ENCODE results near the gene BCL11A.
"Not testable (repeated sequence)": the region's sequence is repeated elsewhere in the genome, so short reads cannot be mapped to it uniquely, and the experiment has no call there.

The BCL11A gene

DNA sequence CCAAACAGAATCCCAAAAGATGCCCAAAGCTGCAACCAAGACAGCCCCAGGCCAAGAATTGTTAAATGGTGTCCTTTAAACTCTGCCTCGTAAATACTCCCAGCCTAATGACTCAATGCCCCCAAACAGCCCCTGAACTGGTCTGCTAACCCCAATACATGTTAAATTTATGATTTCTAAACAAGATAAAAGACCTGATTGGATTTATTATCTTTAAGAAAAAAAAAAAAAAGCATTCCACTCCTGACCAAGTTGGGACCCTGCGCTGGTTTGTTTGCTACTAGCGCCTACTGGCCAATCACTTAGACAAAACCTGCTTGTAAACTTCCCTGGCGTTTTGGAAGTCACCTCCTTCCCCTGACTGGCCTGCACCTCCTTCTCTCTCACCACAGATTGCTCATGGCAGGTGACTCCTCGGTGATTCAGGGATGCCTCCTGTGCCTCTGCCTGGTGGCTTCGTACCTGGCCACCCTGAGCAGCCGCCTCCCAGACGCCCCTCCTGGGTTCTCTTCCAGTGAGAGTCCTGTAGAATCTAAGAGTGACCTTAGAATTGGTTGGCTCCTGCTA, 121.3 kb downstream of the BCL11A start:
- no peak for DNase-seq (ENCODE audit: low read depth)

DNA sequence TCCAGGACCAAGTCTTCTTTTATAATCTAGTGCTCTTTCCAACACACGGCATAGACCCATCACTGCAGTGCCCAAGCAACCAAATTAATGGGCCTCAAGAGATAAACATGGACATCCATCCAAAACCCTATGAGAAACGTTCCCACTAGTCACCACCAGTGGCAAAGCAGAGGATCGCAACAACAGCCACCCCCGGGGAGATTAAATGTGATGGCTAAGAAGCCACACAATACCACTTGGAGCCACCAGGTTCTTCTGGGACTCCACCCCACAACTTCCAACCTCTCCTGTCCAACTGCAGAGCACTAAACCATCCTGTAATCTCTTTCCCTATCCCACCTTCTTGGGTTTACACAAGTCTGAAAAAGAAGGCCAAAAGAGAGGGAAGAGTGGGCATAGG, 123.8 kb downstream of the BCL11A start:
- no peak for DNase-seq (ENCODE audit: low read depth)

DNA sequence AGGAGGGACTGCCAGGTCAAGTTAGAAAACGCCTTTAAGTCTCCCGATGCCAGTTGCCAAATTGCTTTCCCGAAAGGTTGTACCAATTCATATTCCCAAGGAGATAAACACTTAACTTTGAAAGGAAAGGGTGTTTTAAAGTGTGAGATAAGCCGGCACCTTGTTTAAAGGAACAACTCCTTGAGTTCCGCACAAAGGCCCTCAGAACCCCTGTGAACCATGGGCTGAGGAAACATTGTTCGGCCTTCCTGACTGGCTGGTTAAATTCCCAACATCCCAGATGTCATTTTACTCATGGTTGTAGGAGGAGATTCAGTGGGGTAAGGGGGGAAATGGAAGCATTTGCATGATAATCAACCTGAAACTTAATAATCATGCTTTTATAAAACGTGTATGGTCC, 126.6 kb downstream of the BCL11A start:
- DNase-seq (ENCODE audit: low read depth), result no peak

DNA sequence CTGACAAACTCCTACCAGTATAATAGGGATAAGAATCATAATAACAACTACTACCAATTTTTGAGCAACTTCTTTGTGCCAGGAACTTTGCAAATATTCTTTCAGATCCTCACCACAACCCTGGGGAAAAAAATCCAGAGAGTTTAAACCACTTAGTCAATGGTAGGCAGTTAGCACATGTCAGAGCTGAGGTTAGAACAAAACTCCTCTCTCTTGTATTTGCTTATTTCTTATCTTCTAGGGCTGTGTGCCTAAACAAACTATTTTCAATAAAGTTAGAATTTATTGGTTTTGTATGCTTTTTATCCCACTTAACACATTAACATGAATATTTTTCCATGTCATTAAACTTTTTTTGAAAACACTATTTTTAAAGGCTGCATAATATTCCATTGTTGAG, 127.1 kb downstream of the BCL11A start:
- DNase-seq (ENCODE audit: low read depth), result no peak

DNA sequence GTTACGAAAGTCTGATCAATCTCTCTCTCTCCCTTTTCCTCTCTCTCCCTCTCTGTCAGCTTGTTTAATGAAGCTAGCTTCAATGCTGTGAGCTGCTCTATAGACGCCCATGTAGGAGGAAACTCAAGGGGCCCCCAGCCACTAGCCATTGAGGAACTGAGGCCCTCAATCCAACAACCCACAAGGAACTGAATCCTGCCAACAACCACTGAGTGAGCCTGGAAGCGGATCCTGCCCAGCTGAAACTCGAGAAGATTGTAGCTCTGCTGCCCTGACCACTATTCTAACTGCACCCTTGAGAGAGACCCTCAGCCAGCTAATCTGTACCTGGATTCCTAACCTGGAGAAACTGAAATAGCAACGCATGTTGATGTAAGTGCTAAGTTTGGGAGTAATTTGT, 129.2 kb downstream of the BCL11A start:
- DNase-seq (ENCODE audit: low read depth), result no peak

DNA sequence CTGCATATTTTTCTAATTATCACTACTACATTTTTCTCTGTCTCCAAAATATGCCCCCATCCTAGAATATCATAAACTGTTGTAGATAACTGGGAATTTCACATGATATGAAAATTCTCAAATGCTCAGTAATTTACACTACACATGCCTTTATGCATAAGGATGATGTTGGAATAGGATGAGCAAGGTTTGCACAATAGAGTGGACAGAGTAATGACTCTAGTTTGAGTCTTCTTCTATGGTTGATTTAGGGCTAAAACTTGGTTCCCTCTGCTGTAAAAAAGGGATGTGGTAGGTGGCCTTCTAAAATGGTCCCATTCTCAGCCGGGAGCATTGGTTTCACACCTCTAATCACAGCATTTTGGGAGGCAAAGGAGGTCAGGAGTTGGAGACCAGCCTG, 129.9 kb downstream of the BCL11A start:
- no peak for DNase-seq (ENCODE audit: low read depth)

DNA sequence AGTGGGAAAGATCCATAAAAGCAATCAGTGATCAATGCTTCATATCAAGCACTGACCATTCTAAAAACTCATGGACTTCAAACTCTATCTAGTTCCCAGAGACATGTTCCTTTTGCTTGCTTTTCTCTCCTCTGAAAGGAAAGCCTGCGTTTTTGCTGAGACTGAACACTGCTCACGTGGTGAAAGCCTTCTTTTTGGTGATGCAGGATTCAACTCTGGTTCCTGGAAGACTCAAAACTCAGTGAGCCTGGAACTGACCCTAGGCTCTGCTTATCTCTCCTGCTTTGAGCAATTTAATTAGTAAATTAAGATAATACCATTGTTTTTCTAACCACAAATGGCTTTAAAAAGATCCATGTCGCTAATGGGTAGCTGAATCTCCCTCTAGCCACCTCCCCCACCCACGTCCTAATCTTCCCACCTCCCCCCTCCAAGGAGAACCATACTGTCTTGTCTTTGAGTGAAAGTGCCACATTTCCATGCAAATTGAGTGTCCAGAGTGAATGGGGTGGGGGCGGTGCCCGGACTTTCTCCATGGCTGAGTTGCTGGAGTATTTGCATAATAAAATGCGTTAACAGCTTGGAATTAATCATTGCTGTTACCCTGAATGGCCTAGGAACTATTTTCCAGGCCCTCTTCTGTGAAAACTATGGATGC, 130.5 kb downstream of the BCL11A start:
- DNase-seq (ENCODE audit: low read depth), result no peak

DNA sequence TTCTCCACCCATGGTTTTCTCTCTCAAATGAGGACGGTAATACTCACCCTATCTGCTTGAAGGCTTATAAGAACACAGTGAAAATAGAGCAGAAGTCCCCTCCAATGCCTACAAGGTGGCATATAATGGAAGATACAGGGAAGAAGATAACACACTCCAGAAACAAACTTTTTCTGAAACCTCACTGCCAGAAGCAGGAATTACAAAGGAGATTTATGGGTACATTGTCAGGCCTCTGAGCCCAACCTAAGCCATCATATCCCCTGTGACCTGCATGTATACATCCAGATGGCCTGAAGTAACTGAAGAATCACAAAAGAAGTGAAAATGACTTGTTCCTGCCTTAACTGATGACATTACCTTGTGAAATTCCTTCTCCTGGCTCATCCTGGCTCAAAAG, 136.2 kb downstream of the BCL11A start:
- not testable (repeated sequence) for DNase-seq (ENCODE audit: low read depth)

DNA sequence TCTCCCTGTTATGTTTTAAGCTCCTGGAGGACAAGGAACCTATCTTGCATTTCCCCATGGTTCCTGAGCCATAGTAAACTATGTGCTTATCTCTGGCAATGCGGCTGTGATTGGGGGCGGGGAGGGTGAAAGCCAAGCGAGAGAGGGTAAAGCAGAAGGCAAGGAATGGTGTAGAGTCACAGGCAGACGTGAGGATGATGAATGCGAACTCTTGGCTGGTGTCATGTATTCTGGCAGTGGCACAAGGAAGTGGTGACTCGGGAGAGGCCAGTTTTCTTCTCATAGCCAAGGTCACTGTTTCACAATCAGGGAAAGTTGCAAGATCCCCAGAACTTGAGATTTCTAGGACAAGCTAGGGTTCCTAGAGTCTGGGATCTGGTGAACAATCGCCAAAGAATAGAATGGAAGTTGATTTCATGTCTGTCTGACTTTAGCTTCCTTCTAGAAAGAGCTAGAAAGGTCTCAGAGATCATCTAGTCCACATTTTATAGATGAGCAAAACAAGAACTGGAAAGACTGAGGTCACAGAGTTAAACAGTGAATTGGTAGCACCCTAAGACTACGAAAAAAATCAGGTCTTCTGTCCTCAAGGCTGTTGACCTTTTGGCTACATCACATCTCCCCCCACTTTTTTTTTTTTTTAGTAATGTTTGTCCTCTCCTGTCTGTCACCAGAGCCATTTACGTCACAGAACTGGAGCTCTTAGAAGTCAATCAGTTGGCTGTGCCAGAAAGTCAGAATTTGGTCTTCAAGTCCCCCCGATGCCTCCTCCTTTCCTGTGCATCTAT, 137.0 kb downstream of the BCL11A start:
- DNase-seq (ENCODE audit: low read depth), result peak; percentile 27

DNA sequence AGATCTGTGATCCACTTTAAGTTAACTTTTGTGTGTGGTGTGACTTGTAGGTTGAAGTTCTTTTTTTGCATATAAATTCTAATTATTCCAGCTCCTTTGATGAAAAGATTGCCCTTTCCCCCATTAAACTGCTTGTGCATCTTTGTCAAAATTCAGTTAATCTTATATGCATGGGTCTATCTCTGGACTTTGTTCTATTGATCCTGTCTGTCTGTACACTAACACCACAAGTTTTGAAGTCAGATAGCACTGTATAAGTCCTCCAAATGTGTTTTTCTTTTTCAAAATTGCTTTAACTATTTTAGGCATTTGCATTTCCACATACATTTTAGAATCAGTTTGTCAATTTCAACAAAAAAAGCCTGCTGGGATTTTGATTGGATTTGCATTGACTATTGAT, 137.6 kb downstream of the BCL11A start:
- DNase-seq (ENCODE audit: low read depth), result no peak

DNA sequence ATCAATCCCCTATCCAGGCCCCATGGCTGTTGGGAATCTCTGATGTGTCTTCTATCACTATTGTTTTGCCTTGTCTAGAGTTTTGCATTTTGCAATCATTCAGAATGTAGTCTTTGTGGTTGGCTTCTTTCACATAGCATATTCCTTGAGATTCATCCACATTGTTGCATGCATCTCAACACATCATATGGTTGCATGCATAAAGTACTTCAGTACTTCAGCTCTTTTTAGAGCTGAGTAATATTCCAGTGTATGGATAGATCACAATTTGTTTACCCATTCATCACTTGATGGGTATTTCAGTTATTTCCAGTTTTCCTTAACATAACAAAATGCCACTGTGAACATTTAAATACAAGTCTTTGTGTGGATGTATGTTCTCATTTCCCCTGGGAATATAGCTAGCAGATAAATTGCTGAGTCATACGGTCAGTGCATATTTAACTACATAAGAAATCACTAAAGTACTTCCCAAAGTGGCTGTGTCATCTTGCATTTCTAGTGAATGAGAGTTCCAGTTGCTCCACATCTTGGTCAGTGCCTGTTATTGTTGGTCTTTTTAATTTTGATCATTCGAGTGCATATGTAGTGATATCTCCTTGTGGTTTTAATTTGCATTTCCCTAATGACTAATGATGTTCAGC, 138.8 kb downstream of the BCL11A start:
- DNase-seq (ENCODE audit: low read depth), result peak; percentile 69

DNA sequence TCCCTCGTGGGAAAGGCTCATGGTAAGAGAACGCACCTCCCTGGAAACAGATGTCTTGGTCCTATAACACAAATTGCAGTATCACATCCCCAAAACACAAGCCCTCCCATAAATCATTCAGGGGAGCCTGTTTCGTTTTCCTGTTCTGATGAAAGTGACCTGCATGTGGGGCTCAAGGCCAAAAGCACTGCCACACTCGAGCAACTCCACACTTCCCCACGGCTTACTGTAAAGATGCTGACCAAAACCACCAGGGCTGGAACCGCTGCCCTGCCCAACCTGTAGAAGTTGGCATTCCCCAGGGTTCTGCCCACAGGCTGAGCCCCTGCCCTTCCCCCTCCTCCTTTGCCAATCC, 139.7 kb downstream of the BCL11A start:
- no peak for DNase-seq (ENCODE audit: low read depth)

DNA sequence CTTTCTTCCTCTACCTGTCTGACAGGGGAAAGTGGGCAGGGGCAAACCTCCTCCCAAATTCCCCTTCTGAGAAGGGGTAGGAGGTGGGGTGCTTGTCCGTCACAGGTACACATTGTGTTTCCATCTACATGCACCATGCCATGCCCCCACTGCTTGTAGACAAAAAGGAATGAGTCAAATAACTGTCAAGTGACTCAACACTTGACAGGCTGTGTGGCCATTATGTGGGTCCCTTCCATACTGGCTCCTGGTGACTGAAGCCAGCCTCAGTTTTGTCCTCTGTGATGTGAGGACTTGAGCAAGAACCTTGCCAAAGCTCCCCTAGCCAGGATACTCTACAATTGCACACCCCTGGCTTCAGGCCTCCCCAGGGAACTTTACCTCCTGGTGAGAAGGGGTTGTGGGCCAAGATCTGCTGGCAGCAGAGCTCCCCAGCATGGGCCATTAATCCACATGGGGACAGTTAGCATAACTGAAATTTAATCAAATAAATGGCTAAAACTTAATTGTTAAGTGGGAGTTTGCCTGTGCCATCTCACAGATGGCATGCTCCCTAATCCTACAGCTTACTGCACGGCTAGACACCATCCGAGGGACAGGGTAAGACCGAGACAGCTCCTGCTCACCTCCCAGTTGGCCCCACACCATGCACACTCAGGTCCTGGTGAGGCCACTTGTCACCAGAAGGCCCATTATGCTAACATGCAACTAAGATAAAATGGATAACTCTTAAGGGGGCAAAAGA, 140.2 kb downstream of the BCL11A start:
- no peak for DNase-seq (ENCODE audit: low read depth)

DNA sequence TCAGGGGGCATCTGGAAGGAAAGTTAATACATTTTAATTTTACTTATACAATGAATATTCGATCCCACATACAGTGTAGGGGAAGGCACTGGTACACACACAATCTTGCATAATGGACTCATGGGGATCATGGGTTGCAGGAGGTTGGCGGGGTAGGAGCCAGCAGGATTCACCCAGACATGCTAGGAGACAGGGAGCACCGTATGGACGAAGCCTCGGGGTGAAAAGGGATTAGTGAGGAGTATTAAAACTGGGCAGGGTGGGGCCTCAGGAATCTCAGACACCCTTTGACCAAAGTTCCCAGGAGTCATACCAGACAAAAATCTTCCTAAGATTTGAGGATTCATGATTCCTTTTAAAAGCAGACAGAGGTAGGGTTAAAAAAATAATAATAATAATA, 140.8 kb downstream of the BCL11A start:
- DNase-seq (ENCODE audit: low read depth), result no peak

DNA sequence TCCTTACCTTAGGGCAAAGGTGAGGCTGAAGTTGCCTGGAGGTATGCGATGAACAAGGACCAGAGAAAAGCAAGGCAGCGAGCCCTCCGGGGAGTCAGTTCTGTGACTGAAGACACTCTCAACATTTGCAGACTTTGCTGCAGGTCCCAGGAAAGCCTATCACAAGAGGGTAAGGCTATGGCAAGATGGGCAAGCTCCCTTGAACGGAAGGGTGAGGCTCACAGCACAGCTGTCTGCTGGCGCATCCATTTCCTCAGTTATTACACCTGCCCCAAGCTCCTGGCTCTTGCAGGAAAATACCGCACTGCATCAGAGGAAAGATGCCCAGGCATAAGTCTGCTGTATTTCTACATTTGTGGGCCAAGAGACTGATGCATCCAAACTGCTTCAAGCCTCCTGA, 141.4 kb downstream of the BCL11A start:
- DNase-seq (ENCODE audit: low read depth), result no peak

DNA sequence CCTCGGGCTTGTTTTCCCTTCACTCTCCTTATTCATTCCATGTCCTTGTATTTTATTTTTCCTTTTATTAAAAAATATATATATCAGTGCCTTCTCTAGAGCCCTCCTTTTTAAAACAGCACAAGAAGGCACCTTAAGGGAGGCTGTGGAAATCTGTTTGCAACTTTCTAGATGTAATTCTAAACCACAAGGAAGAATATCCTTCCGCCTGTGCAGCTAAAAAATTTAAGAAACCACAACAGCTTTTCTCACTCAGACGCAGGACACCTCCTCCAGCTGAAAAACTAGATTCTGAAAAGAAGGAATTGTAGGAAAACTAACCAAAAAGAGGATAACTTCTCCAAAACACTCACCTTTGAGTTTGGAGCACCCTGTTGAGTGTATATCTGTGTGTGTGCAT, 142.2 kb downstream of the BCL11A start:
- DNase-seq (ENCODE audit: low read depth), result no peak

DNA sequence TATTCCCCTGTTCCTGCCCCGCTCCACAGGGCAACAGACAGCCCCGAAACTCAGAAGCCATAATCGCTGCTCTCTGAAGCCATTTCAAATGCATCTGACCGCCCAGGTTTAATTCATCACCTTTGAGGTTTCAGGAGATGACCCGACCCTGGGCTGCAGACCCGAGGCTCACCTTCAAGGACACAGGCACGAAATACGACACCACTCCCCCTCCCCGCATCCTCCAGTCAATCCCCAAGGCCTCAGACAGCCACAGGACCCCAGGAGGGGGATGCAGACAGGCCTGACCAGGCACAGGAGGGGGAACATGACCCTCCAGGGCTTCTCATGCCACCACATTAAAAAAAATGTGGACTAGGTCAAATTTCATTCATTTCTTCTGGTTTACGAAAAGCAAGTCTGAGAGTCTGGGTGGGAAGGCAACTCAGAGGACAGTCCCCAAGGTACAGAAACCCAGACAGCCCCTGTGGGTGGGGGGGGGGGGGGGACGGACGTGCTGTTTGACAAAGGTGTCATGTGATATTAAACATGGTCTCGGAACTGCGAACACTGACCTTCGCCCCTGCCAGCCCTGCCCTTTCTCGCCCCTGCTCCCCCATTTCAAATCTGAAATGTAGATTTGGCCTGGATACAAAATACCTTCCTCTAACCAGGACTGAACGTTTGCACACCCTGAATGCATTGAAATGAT, 142.9 kb downstream of the BCL11A start:
- no peak for DNase-seq (ENCODE audit: low read depth)

DNA sequence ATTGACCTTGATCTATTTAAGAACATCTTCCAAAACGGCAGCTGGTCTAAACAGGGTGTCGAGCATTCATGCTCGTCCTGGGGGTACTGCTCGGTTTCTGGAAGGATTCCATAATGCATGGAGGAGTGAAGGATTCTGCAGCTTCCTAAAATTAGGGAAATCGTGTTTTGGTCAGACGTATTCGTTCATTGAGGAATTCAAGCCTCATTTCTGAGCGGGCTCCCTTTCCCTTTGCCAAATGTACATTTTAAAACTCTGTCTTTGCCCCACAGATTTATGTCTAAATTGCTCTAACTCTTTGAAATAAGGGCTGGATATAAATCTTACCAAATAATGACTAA, 144.0 kb downstream of the BCL11A start:
- no peak for DNase-seq (ENCODE audit: low read depth)

DNA sequence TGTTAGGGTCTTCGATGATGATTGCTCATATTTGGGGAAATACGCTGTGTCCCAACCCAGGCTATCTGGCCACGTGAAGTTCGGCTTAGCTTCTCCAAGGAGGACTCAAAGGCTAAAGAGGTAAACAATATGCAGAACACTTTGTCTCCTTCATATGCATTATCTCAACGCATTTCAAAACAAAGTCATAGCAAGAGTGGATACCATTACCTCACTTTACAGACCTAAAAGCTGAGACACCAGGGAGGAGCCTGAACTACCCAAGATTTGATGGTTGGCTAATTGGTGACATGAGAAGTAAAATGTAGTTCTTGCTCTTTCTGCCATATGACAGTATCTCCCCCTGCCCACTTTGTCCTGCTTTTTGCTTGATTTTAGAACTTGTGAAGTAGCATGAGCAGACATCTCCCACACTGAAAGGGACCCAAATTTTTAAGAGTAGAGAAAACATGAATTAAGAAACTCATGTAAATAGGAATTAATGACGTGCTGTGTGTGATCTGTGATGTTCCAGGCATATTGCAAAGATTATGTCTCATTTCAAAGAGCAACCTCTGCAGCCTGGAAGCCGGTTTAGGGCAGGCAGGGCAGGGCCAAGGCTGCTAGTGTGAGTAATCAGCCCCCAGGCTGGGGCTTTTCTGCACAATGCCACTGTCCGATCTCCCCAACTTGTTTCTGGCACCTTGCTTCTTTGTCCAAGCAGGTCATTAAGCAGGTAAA, 144.5 kb downstream of the BCL11A start:
- DNase-seq (ENCODE audit: low read depth), result no peak

DNA sequence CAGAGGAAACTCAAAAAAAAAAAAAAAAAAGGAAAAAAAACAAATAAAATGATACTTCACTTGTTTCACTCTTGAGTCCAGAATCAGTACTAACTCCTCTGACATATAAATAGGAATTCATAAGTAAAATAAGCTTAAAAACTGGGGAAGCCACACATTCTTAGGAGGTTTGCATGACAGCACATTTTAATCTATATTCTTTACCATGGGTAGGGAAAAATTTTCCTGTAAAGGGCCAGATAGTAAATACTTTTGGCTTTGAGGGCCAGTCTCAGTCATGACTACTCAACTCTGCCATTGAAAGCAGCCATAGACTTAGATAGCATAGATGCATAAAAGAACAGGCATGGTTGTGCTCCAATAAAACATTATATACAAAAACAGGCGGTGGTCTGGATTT, 145.2 kb downstream of the BCL11A start:
- DNase-seq (ENCODE audit: low read depth), result no peak

DNA sequence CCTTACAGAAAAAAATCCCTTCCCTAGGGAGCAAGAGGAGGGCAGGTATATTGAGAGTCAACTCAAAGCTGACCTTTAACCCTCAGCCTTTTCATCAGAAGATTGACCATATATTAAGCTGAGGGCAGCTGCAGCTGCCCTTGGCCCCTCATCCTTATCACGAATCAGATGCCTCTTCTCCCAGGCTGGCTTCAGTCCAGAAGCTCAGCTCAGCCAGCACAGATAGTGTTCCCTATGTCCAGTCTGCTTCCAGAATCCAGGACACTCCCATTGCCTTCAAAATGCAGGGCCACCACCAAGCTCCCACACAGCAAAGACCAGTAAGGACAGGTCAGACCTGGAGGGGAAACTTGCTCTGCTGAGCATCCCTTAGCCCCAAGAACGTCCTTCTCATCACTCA, 146.1 kb downstream of the BCL11A start:
- DNase-seq (ENCODE audit: low read depth), result no peak
